K562 (cell line): ENCODE results near the gene LRMDA. TPM values are rescaled to one million over a fixed set of nuclear protein-coding genes. Genes with fewer than 3 reads are reported as not detected.

Source experiments
- ATAC-seq: fragments of 200-7000 bp; cut with Tn5 transposase; 3 replicates; pipeline ENCODE4 v1.9.1; 2020; ENCODE audit warnings: moderate library complexity
- BruUV-seq: library from RNA; stranded (reverse); fragments of 400-500 nt; replicated peaks from 2 replicates; lab custom pipeline; 2021; lab: Mats Ljungman, UMichigan
- CTCF ChIA-PET: fragments of 300-600 bp; formaldehyde crosslinking; extraction: SDS; loops from one replicate; lab custom pipeline; 2021; ENCODE audit warnings: low intra/inter-chr PET ratio; lab: Yijun Ruan, JAX
- POLR2A ChIA-PET: fragments of 300-600, 350-650 bp; sonication (Branson Sonifier 250); formaldehyde crosslinking; extraction: SDS; loops from one replicate; lab custom pipeline; 2021; ENCODE audit warnings: antibody characterized with exemption, inconsistent platforms; lab: Yijun Ruan, JAX
- DNase-seq, 4 experiments: peaks; one replicate each; pipeline versions ENCODE4 v3.0.0 to v3.0.0-alpha.2; 2011 to 2018; ENCODE audit warnings: low spot score in 3 of 4, mixed read lengths in 3 of 4; ENCODE audit errors: extremely low read depth in 1 of 4
- FAIRE-seq: peaks from 2 replicates; lab custom pipeline; 2011; peaks lifted over from hg19 to GRCh38; lab: Jason Lieb, UNC
- H2AFZ ChIP-seq: 2 replicates; pipeline ENCODE4 v1.6.0; 2011; ENCODE audit warnings: low read depth, low read length, control low read depth, inconsistent platforms
- H3K27ac ChIP-seq: fragments of 200-600 bp; 3 replicates; pipeline ENCODE4 v1.8.0; 2011; ENCODE audit warnings: low read depth, mild to moderate bottlenecking, control low read depth, inconsistent platforms, low read length, moderate library complexity, mixed read lengths; ENCODE audit errors: extremely low read depth
- H3K27me3 ChIP-seq, 2 experiments: fragments of 300-600 bp in 1 of 2; 2 replicates in 1 of 2; 3 replicates in 1 of 2; pipeline versions ENCODE4 v1.6.0 to v1.8.0; 2011; ENCODE audit warnings: inconsistent platforms in 2 of 2, low read length in 2 of 2, mild to moderate bottlenecking in 1 of 2, mixed read lengths in 1 of 2, moderate library complexity in 1 of 2; ENCODE audit not compliant: control insufficient read depth in 2 of 2, insufficient read depth in 2 of 2
- H3K36me3 ChIP-seq: fragments of 300-600 bp; 3 replicates; pipeline ENCODE4 v1.8.0; 2011; ENCODE audit warnings: mild to moderate bottlenecking, low read length, inconsistent platforms; ENCODE audit not compliant: control insufficient read depth, insufficient read depth
- H3K4me1 ChIP-seq, 2 experiments: fragments of 200-600 bp in 1 of 2; replicated peaks in 1 of 2; 2 replicates in 1 of 2; 3 replicates in 1 of 2; pipeline versions ENCODE4 v1.5.1 to v1.8.0; 2011; ENCODE audit warnings: inconsistent platforms in 2 of 2, low read length in 2 of 2, mild to moderate bottlenecking in 1 of 2, mixed read lengths in 1 of 2, moderate library complexity in 1 of 2; ENCODE audit not compliant: control insufficient read depth in 2 of 2, insufficient read depth in 2 of 2
- H3K4me2 ChIP-seq: 2 replicates; pipeline ENCODE4 v1.6.1; 2011; ENCODE audit warnings: low read length, control low read depth, inconsistent platforms, mixed read lengths; ENCODE audit not compliant: insufficient read depth
- H3K4me3 ChIP-seq: fragments of 200-600 bp; sonication (generic), shearing (Covaris generic); 2 replicates; pipeline ENCODE4 v1.5.1; 2016; ENCODE audit warnings: control low read depth, inconsistent platforms
- H3K79me2 ChIP-seq: fragments of 200-600 bp; 3 replicates; pipeline ENCODE4 v1.8.0; 2011; ENCODE audit warnings: low read length, inconsistent platforms; ENCODE audit not compliant: control insufficient read depth, insufficient read depth
- H3K9ac ChIP-seq, 2 experiments: 2 replicates each; pipeline versions ENCODE4 v1.6.0 to v1.6.1; 2011; ENCODE audit warnings: low read depth in 2 of 2, low read length in 2 of 2, control low read depth in 1 of 2, inconsistent platforms in 1 of 2, mild to moderate bottlenecking in 1 of 2, mixed read lengths in 1 of 2; ENCODE audit not compliant: insufficient read depth in 1 of 2
- H3K9me1 ChIP-seq: one replicate; pipeline ENCODE4 v1.6.0; 2011; ENCODE audit warnings: inconsistent platforms, mild to moderate bottlenecking, low read length, moderate library complexity; ENCODE audit not compliant: control insufficient read depth, insufficient read depth
- H3K9me3 ChIP-seq: replicated peaks from 2 replicates; pipeline ENCODE4 v1.5.1; 2011; ENCODE audit warnings: low read depth, low read length, inconsistent platforms; ENCODE audit not compliant: control insufficient read depth, insufficient read depth
- H4K20me1 ChIP-seq: replicated peaks from 2 replicates; pipeline ENCODE4 v1.6.1; 2011; ENCODE audit warnings: low read length, inconsistent platforms, mixed read lengths; ENCODE audit not compliant: control insufficient read depth, insufficient read depth
- ATF2 ChIP-seq: sonication (generic); formaldehyde crosslinking; IDR thresholded peaks from 2 replicates; pipeline ENCODE4 v1.8.1; 2022; ENCODE audit warnings: missing genetic modification reagents
- ATF4 ChIP-seq: fragments of 450-650 bp; formaldehyde crosslinking; IDR thresholded peaks from 2 replicates; pipeline ENCODE4 v1.4.0; 2022; ENCODE audit warnings: mild to moderate bottlenecking, moderate library complexity
- CC2D1A ChIP-seq: fragments of 450-650 bp; IDR thresholded peaks from 2 replicates; pipeline ENCODE4 v1.6.1; 2017; ENCODE audit warnings: mild to moderate bottlenecking
- GATAD2A ChIP-seq: fragments of 450-650 bp; IDR thresholded peaks from 2 replicates; pipeline ENCODE4 v1.6.1; 2017
- KAT7 ChIP-seq: sonication (generic); formaldehyde crosslinking; IDR thresholded peaks from 2 replicates; pipeline ENCODE4 v1.8.0; 2022; ENCODE audit warnings: missing genetic modification reagents, mild to moderate bottlenecking, borderline replicate concordance
- MXI1 ChIP-seq: IDR thresholded peaks from 2 replicates; pipeline ENCODE4 v1.6.1; 2011; ENCODE audit warnings: low read depth, mild to moderate bottlenecking, improper control_type of control experiment, low read length
- NR1H2 ChIP-seq: sonication (generic); formaldehyde crosslinking; IDR thresholded peaks from 2 replicates; pipeline ENCODE4 v1.4.0; 2020; ENCODE audit warnings: mild to moderate bottlenecking, missing genetic modification reagents
- RFX1 ChIP-seq: fragments of 450-650 bp; IDR thresholded peaks from 2 replicates; pipeline ENCODE4 v1.6.1; 2016; ENCODE audit warnings: mild to moderate bottlenecking, moderate library complexity
- SMAD1 ChIP-seq: fragments of 150-350 bp; IDR thresholded peaks from 2 replicates; pipeline ENCODE4 v1.6.1; 2014; ENCODE audit warnings: low read length, low read depth; ENCODE audit not compliant: partially characterized antibody
- ZNF224 ChIP-seq: sonication (generic); formaldehyde crosslinking; IDR thresholded peaks from 2 replicates; pipeline ENCODE4 v1.8.0; 2022; ENCODE audit warnings: mild to moderate bottlenecking, missing genetic modification reagents
- ZNF3 ChIP-seq: fragments of 250-450 bp; sonication (Bioruptor Pico); IDR thresholded peaks from 2 replicates; pipeline ENCODE4 v1.5.0; 2021; ENCODE audit warnings: mild to moderate bottlenecking, moderate library complexity
- WGBS: fragments of 100-300 bp; shearing (Covaris generic); methylation state at CpG from one replicate; pipeline ENCODE4 v1.1.6; 2016; ENCODE audit warnings: low coverage, mixed read lengths; ENCODE audit not compliant: insufficient coverage; ENCODE audit errors: missing lambda C conversion rate; 5-methylcytosine and 5-hydroxymethylcytosine counted together
- in situ Hi-C: fragments of 300-500 bp; cut with MboI; formaldehyde crosslinking; loops from 4 replicates; pipeline ENCODE4 v1.15.0; 2018; ENCODE audit warnings: inconsistent platforms, mixed read lengths
- intact Hi-C: fragments of 100-400 bp; cut with micrococcal nuclease; formaldehyde crosslinking; loops from 2 replicates; pipeline ENCODE4 v1.14.2; 2022
- polyA plus RNA-seq, 8 experiments: library from polyadenylated mRNA; depleted of rRNA in 4 of 8; stranded (reverse) in 5 of 8; unstranded in 3 of 8; fragments of >200 nt; fragmentation: Nextera tagmentation in 2 of 8; fragmentation: Illumina TruSeq in 1 of 8; extraction: Ambion mirVana in 2 of 8; extraction: Trizol in 1 of 8; gene quantifications; 2 replicates each; pipeline versions ENCODE4 v1.2.1 to v1.2.3, GENCODE V29; 2011 to 2014; ENCODE audit warnings: inconsistent platforms in 1 of 8, missing spikeins in 1 of 8
- total RNA-seq, 7 experiments: library from RNA; depleted of rRNA in 6 of 7; stranded (reverse); fragments of >200 nt in 6 of 7; fragmentation: Illumina TruSeq in 2 of 7; extraction: Trizol in 2 of 7; gene quantifications; 2 replicates each; pipeline versions ENCODE4 v1.2.1 to v1.2.3, GENCODE V29; 2011 to 2021; ENCODE audit warnings: low replicate concordance in 1 of 7

The LRMDA gene
- total and polyA plus RNA-seq, 9 of the 15 experiments (the other 6 are each of a cell fraction or from before 2014, with no cell fraction given), result 0.25 TPM; not detected in 8

- Histone ChIP-seq H3K9ac (no peak overlapping the region), H4K20me1 (no peaks in the 10 kb centered on the region), H2AFZ (no peak overlapping the region), H3K9me1 (no peaks in the 10 kb centered on the region), H3K4me2 (no peak overlapping the region), H3K36me3 (no peaks in the 10 kb centered on the region), H3K79me2 (no peaks in the 10 kb centered on the region), H3K27me3 (no peaks in the 10 kb centered on the region), H3K27ac (no peak overlapping the region), H3K4me1 (no peaks in the 10 kb centered on the region), H3K4me3 (no peak overlapping the region), H3K9me3 (no peaks in the 10 kb centered on the region)
- ChIA-PET POLR2A (no interaction called here), CTCF (no interaction called here)
- 0% methylated on average over 1 of the region's 1 CpG for WGBS
- intact Hi-C loops, result no loop called here
- in situ Hi-C loops, result no loop called here
- BruUV-seq, result no TSS peak
- ATAC-seq, result no peak
- no peak for DNase-seq
- FAIRE-seq, result no peak
- no peak for TF ChIP-seq KAT7 (CRISPR knock-in tag)
These were observed 780.3 kb downstream of the LRMDA start for GRCh38 chr10:76211691-76212090.

GRCh38 chr10:76213876-76214275 lies 782.5 kb downstream of the LRMDA start:
- no peak overlapping the region for H3K4me3 ChIP-seq
- no peak overlapping the region for H3K27ac ChIP-seq
- no peaks in the 10 kb centered on the region for H3K9me1 ChIP-seq
- no peak for ATAC-seq
- WGBS, result 0% methylated on average over 2 of the region's 2 CpGs
- no peaks in the 10 kb centered on the region for H3K79me2 ChIP-seq
- CTCF ChIA-PET, result no interaction called here
- H3K9me3 ChIP-seq, result no peaks in the 10 kb centered on the region
- intact Hi-C loops, result no loop called here
- H3K27me3 ChIP-seq, result no peaks in the 10 kb centered on the region
- H3K36me3 ChIP-seq, result no peaks in the 10 kb centered on the region
- in situ Hi-C loops, result no loop called here
- DNase-seq, result no peak
- no TSS peak for BruUV-seq
- no peaks in the 10 kb centered on the region for H3K4me1 ChIP-seq
- FAIRE-seq, result no peak
- H3K9ac ChIP-seq, result no peak overlapping the region
- H4K20me1 ChIP-seq, result no peaks in the 10 kb centered on the region
- H2AFZ ChIP-seq, result no peak overlapping the region
- POLR2A ChIA-PET, result no interaction called here
- H3K4me2 ChIP-seq, result no peak overlapping the region
- TF ChIP-seq GATAD2A (no peak), RFX1 (no peak), ATF4 (no peak), MXI1 (no peak), CC2D1A (no peak), SMAD1 (no peak), NR1H2 (CRISPR knock-in tag) (no peak), ATF2 (CRISPR knock-in tag) (no peak), ZNF224 (no peak), ZNF3 (no peak)
